Sigmoid colon (tissue), 3 donors: ENCODE results near the gene LRGUK.

Experiments
- CTCF ChIP-seq, 4 experiments: fragments of 450-650 bp in 3 of 4; fragments of 200-600 bp in 1 of 4; IDR thresholded peaks; one replicate each; pipeline ENCODE4 v1.5.1; 2016 to 2019; ENCODE audit warnings: antibody characterized with exemption in 4 of 4, mild to moderate bottlenecking in 3 of 4, moderate library complexity in 2 of 4
- POLR2A ChIP-seq, 2 donors: fragments of 450-650 bp; IDR thresholded peaks; one replicate each; pipeline ENCODE4 v1.6.1; 2016; ENCODE audit warnings: antibody characterized with exemption in 2 of 2, mild to moderate bottlenecking in 2 of 2, moderate library complexity in 2 of 2

- TF ChIP-seq CTCF (IDR thresholded peaks at IDR 0.05): no peak
- no peak for TF ChIP-seq POLR2A (IDR thresholded peaks at IDR 0.05)
Observed at GRCh38 chr7:134195252-134195651, 68.1 kb downstream of the LRGUK start.
